Measurements from ENCODE around the gene PGLYRP3.
"Not testable (repeated sequence)": the region's sequence is repeated elsewhere in the genome, so short reads cannot be mapped to it uniquely, and the experiment has no call there.

DNA sequence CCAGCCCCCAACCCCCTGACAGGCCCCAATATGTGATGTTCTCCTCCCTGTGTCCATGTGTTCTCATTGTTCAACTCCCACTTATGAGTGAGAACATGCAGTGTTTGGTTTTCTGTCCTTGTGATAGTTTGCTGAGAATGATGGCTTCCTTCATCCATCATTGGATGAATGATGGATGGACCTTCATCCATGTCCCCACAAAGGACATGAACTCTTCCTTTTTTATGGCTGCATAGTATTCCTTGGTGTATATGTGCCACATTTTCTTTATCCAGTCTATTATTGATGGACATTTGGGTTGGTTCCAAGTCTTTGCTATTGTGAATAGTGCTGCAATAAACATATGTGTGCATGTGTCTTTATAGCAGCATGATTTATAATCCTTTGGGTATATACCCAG lies 1.6 kb upstream of the PGLYRP3 start:
- not testable (repeated sequence) for TF ChIP-seq CTCF (IDR thresholded peaks at IDR 0.05; ENCODE audit: poor library complexity); EZH2phosphoT487 (IDR thresholded peaks at IDR 0.05; ENCODE audit: low read depth, severe bottlenecking, unreplicated experiment); EZH2 (IDR thresholded peaks at IDR 0.05; ENCODE audit: borderline replicate concordance)
